Fibroblast of lung (primary cell): ENCODE data around the gene GRIN3B.

Source experiments
- EZH2 ChIP-seq: IDR thresholded peaks from 2 replicates; pipeline ENCODE4 v1.5.1; 2012; ENCODE audit warnings: low read length, control low read depth, mild to moderate bottlenecking; ENCODE audit errors: missing control alignments
- TF ChIP-seq, protein P1 (sequence below), 2 donors: IDR thresholded peaks in 1 of 2; conservative IDR thresholded peaks in 1 of 2; 1 replicate in 1 of 2; 2 replicates in 1 of 2; pipeline ENCODE4 v1.5.1; 2011 to 2012; ENCODE audit warnings: low read length in 2 of 2, control low read depth in 1 of 2, inconsistent platforms in 1 of 2, low read depth in 1 of 2, mild to moderate bottlenecking in 1 of 2

DNA sequence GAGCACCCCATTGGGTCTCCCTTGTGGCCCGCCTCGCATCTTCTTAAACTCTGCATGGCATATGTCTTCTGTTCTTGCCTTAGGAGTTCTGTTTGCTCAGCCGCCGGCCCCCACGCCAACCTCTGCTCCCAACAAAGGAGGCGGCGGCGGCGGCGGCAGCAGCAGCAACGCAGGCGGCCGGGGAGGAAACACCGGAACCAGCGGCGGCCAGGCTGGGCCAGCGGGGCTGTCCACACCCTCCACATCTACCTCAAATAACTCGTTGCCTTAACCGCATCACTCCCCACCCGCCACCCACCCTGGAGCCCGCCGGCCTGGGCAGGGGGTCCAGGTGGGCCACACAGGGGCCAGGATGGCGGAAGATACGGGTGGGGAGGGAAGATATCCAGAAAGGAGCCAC lies 28.4 kb upstream of the GRIN3B start:
- TF ChIP-seq, protein P1, sequence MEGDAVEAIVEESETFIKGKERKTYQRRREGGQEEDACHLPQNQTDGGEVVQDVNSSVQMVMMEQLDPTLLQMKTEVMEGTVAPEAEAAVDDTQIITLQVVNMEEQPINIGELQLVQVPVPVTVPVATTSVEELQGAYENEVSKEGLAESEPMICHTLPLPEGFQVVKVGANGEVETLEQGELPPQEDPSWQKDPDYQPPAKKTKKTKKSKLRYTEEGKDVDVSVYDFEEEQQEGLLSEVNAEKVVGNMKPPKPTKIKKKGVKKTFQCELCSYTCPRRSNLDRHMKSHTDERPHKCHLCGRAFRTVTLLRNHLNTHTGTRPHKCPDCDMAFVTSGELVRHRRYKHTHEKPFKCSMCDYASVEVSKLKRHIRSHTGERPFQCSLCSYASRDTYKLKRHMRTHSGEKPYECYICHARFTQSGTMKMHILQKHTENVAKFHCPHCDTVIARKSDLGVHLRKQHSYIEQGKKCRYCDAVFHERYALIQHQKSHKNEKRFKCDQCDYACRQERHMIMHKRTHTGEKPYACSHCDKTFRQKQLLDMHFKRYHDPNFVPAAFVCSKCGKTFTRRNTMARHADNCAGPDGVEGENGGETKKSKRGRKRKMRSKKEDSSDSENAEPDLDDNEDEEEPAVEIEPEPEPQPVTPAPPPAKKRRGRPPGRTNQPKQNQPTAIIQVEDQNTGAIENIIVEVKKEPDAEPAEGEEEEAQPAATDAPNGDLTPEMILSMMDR (conservative IDR thresholded peaks at IDR 0.05 in 1 of 2, IDR thresholded peaks at IDR 0.05 in 1 of 2; ENCODE audit: low read depth in 1 of 2, low read length in 2 of 2), result no peak
- TF ChIP-seq EZH2, result no peak
